ENCODE results near the gene ATXN2.
A peak's percentile ranks its signal among the peaks of the same experiment; 100 is the strongest.
"Not testable (repeated sequence)": the region's sequence is repeated elsewhere in the genome, so short reads cannot be mapped to it uniquely, and the experiment has no call there.

Gene ATXN2

GRCh38 chr12:111617841-111618240 is 18.7 kb upstream of the ATXN2 start:
- no CpG with 5 or more reads among the region's 10 CpGs for WGBS, 2 donors (ENCODE audit: extremely low coverage in 2 of 2, insufficient read length in 2 of 2, insufficient replicate concordance in 1 of 2)
- not testable (repeated sequence) for H3K4me2 ChIP-seq (ENCODE audit: insufficient read depth, low read length, poor library complexity, severe bottlenecking); H3K79me1 ChIP-seq (ENCODE audit: low read depth, low read length); H3K4me3 ChIP-seq (ENCODE audit: low read length in 2 of 2); H3K9ac ChIP-seq (ENCODE audit: low read depth, low read length, poor library complexity); H3K9me3 ChIP-seq (replicated peaks in 1 of 2; ENCODE audit: control insufficient read depth in 2 of 2, insufficient read depth in 1 of 2, low read depth in 1 of 2, low read length in 2 of 2); H3K27me3 ChIP-seq (ENCODE audit: control insufficient read depth in 3 of 3, insufficient read depth in 3 of 3, low read depth in 1 of 3, low read length in 3 of 3); H3K4me1 ChIP-seq (ENCODE audit: control insufficient read depth in 2 of 2, insufficient read depth in 1 of 2, low read depth in 1 of 2, low read length in 2 of 2); H2BK15ac ChIP-seq (ENCODE audit: low read length); H2AK5ac ChIP-seq (ENCODE audit: low read depth, low read length); H4K8ac ChIP-seq (ENCODE audit: low read depth, low read length); H3K27ac ChIP-seq (replicated peaks; ENCODE audit: low read length); DNase-seq (ENCODE audit: low spot score); H3K18ac ChIP-seq (ENCODE audit: low read length); H2BK12ac ChIP-seq (ENCODE audit: low read length); H2BK120ac ChIP-seq (ENCODE audit: low read depth, low read length); H2BK5ac ChIP-seq (ENCODE audit: low read length); H3K23ac ChIP-seq (ENCODE audit: low read depth, low read length, poor library complexity); H3K4ac ChIP-seq (ENCODE audit: low read length); H4K91ac ChIP-seq (ENCODE audit: low read depth, low read length, poor library complexity); H3K36me3 ChIP-seq (replicated peaks in 1 of 2; ENCODE audit: control insufficient read depth in 2 of 2, insufficient read depth in 2 of 2, low read length in 2 of 2); H3K14ac ChIP-seq (ENCODE audit: low read length); H2AFZ ChIP-seq (ENCODE audit: low read length)

DNA sequence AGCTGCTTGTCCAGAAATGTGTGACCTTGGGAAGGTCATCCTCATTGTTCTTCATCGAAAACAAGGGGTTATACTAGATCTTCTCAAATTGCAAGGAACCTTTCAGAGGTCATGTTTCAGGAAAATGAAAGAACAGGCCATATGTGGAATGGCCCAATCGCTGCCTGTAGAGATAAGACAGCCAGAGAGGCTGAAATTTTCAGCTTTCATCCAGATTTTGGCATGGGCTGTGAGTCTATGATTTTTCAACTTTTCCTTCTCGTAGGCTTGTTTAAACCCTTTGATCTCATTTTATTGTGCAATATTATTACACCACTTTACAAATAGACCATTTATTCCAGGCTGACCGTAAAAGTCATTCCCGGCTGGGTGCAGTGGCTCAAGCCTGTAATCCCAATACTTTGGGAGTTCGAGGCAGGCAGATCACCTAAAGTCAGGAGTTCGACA is 17.1 kb upstream of the ATXN2 start:
- H3K27me3 ChIP-seq (ENCODE audit: control insufficient read depth in 3 of 3, insufficient read depth in 3 of 3, low read depth in 1 of 3, low read length in 3 of 3) = no peaks in the 10 kb centered on the region
- no peak overlapping the region for H3K23ac ChIP-seq (ENCODE audit: low read depth, low read length, poor library complexity)
- no peak overlapping the region for H3K27ac ChIP-seq (replicated peaks; ENCODE audit: low read length)
- H3K14ac ChIP-seq (ENCODE audit: low read length) = no peak overlapping the region
- no peak overlapping the region for H3K4me3 ChIP-seq (ENCODE audit: low read length in 2 of 2)
- no peak overlapping the region for H2AFZ ChIP-seq (ENCODE audit: low read length)
- H3K4me2 ChIP-seq (ENCODE audit: insufficient read depth, low read length, poor library complexity, severe bottlenecking) = no peak overlapping the region
- H3K18ac ChIP-seq (ENCODE audit: low read length) = no peak overlapping the region
- no peaks in the 10 kb centered on the region for H3K9me3 ChIP-seq (replicated peaks in 1 of 2; ENCODE audit: control insufficient read depth in 2 of 2, insufficient read depth in 1 of 2, low read depth in 1 of 2, low read length in 2 of 2)
- no peak overlapping the region for H2BK5ac ChIP-seq (ENCODE audit: low read length)
- no peak overlapping the region for H2BK15ac ChIP-seq (ENCODE audit: low read length)
- no peaks in the 10 kb centered on the region for H3K4me1 ChIP-seq (ENCODE audit: control insufficient read depth in 2 of 2, insufficient read depth in 1 of 2, low read depth in 1 of 2, low read length in 2 of 2)
- no peak for DNase-seq (ENCODE audit: low spot score)
- H2BK12ac ChIP-seq (ENCODE audit: low read length) = no peak overlapping the region
- H2AK5ac ChIP-seq (ENCODE audit: low read depth, low read length) = no peak overlapping the region
- no peak overlapping the region for H4K8ac ChIP-seq (ENCODE audit: low read depth, low read length)
- no peaks in the 10 kb centered on the region for H3K79me1 ChIP-seq (ENCODE audit: low read depth, low read length)
- no peaks in the 10 kb centered on the region for H3K36me3 ChIP-seq (replicated peaks in 1 of 2; ENCODE audit: control insufficient read depth in 2 of 2, insufficient read depth in 2 of 2, low read length in 2 of 2)
- H3K9ac ChIP-seq (ENCODE audit: low read depth, low read length, poor library complexity) = no peak overlapping the region
- H4K91ac ChIP-seq (ENCODE audit: low read depth, low read length, poor library complexity) = no peak overlapping the region
- no peak overlapping the region for H2BK120ac ChIP-seq (ENCODE audit: low read depth, low read length)
- no CpG with 5 or more reads among the region's 7 CpGs for WGBS, 2 donors (ENCODE audit: extremely low coverage in 2 of 2, insufficient read length in 2 of 2, insufficient replicate concordance in 1 of 2)
- H3K4ac ChIP-seq (ENCODE audit: low read length) = no peak overlapping the region

GRCh38 chr12:111607239-111607638 is 8.1 kb upstream of the ATXN2 start:
- Histone ChIP-seq H2BK5ac (ENCODE audit: low read length) (no peak overlapping the region), H3K27ac (replicated peaks; ENCODE audit: low read length) (no peak overlapping the region), H3K79me1 (ENCODE audit: low read depth, low read length) (no peaks in the 10 kb centered on the region), H3K4me3 (ENCODE audit: low read length in 2 of 2) (no peak overlapping the region), H4K91ac (ENCODE audit: low read depth, low read length, poor library complexity) (no peak overlapping the region), H3K4me1 (ENCODE audit: control insufficient read depth in 2 of 2, insufficient read depth in 1 of 2, low read depth in 1 of 2, low read length in 2 of 2) (peaks cover 0 to 13% of the 10 kb centered on the region in 2 donors), H2BK12ac (ENCODE audit: low read length) (no peak overlapping the region), H2AFZ (ENCODE audit: low read length) (peak overlapping the region; percentile 79), H3K23ac (ENCODE audit: low read depth, low read length, poor library complexity) (no peak overlapping the region), H3K4me2 (ENCODE audit: insufficient read depth, low read length, poor library complexity, severe bottlenecking) (no peak overlapping the region), H2AK5ac (ENCODE audit: low read depth, low read length) (no peak overlapping the region), H3K36me3 (replicated peaks in 1 of 2; ENCODE audit: control insufficient read depth in 2 of 2, insufficient read depth in 2 of 2, low read length in 2 of 2) (no peaks in the 10 kb centered on the region), H3K18ac (ENCODE audit: low read length) (no peak overlapping the region), H3K9ac (ENCODE audit: low read depth, low read length, poor library complexity) (no peak overlapping the region), H3K27me3 (ENCODE audit: control insufficient read depth in 3 of 3, insufficient read depth in 3 of 3, low read depth in 1 of 3, low read length in 3 of 3) (no peaks in the 10 kb centered on the region), H3K4ac (ENCODE audit: low read length) (no peak overlapping the region), H3K9me3 (replicated peaks in 1 of 2; ENCODE audit: control insufficient read depth in 2 of 2, insufficient read depth in 1 of 2, low read depth in 1 of 2, low read length in 2 of 2) (peaks cover 0 to 2% of the 10 kb centered on the region in 2 donors), H2BK120ac (ENCODE audit: low read depth, low read length) (no peak overlapping the region), H2BK15ac (ENCODE audit: low read length) (no peak overlapping the region), H4K8ac (ENCODE audit: low read depth, low read length) (no peak overlapping the region), H3K14ac (ENCODE audit: low read length) (no peak overlapping the region)
- DNase-seq (ENCODE audit: low spot score) = no peak
- WGBS, 2 donors (ENCODE audit: extremely low coverage in 2 of 2, insufficient read length in 2 of 2, insufficient replicate concordance in 1 of 2) = no CpG with 5 or more reads among the region's 3 CpGs

- Histone ChIP-seq H3K27me3 (ENCODE audit: control insufficient read depth in 3 of 3, insufficient read depth in 3 of 3, low read depth in 1 of 3, low read length in 3 of 3) (no peaks in the 10 kb centered on the region), H4K91ac (ENCODE audit: low read depth, low read length, poor library complexity) (no peak overlapping the region), H2AFZ (ENCODE audit: low read length) (peak overlapping the region; percentile 79), H3K79me1 (ENCODE audit: low read depth, low read length) (no peaks in the 10 kb centered on the region), H4K8ac (ENCODE audit: low read depth, low read length) (no peak overlapping the region), H2AK5ac (ENCODE audit: low read depth, low read length) (no peak overlapping the region), H3K27ac (replicated peaks; ENCODE audit: low read length) (no peak overlapping the region), H3K23ac (ENCODE audit: low read depth, low read length, poor library complexity) (no peak overlapping the region), H3K9me3 (replicated peaks in 1 of 2; ENCODE audit: control insufficient read depth in 2 of 2, insufficient read depth in 1 of 2, low read depth in 1 of 2, low read length in 2 of 2) (peaks cover 0 to 7% of the 10 kb centered on the region in 2 donors), H2BK5ac (ENCODE audit: low read length) (no peak overlapping the region), H3K4me2 (ENCODE audit: insufficient read depth, low read length, poor library complexity, severe bottlenecking) (no peak overlapping the region), H2BK12ac (ENCODE audit: low read length) (no peak overlapping the region), H3K4me1 (ENCODE audit: control insufficient read depth in 2 of 2, insufficient read depth in 1 of 2, low read depth in 1 of 2, low read length in 2 of 2) (peaks cover 0 to 13% of the 10 kb centered on the region in 2 donors), H3K4ac (ENCODE audit: low read length) (no peak overlapping the region), H3K18ac (ENCODE audit: low read length) (no peak overlapping the region), H2BK120ac (ENCODE audit: low read depth, low read length) (no peak overlapping the region), H3K4me3 (ENCODE audit: low read length in 2 of 2) (no peak overlapping the region), H3K9ac (ENCODE audit: low read depth, low read length, poor library complexity) (no peak overlapping the region), H3K14ac (ENCODE audit: low read length) (no peak overlapping the region), H3K36me3 (replicated peaks in 1 of 2; ENCODE audit: control insufficient read depth in 2 of 2, insufficient read depth in 2 of 2, low read length in 2 of 2) (no peaks in the 10 kb centered on the region), H2BK15ac (ENCODE audit: low read length) (no peak overlapping the region)
- DNase-seq (ENCODE audit: low spot score) = no peak
- no CpG with 5 or more reads among the region's 3 CpGs for WGBS, 2 donors (ENCODE audit: extremely low coverage in 2 of 2, insufficient read length in 2 of 2, insufficient replicate concordance in 1 of 2)
Observed at GRCh38 chr12:111606767-111607230, 7.7 kb upstream of the ATXN2 start.
